ENCODE data around the gene KEAP1. TPM values are rescaled to one million over a fixed set of nuclear protein-coding genes. Genes with fewer than 3 reads are reported as not detected.

KEAP1 gene
- total RNA-seq, 1 donor from 2014 or later = 82.5 TPM

GRCh38 chr19:10439588-10439987, 63.6 kb downstream of the KEAP1 start:
- no peak overlapping the region for H3K4me3 Mint-ChIP-seq

More at GRCh38 chr19:10439588-10439987, 63.6 kb downstream of the KEAP1 start:
- DNase-seq (ENCODE audit: low read depth, low spot score) = no peak
- no peak for TF ChIP-seq CTCF (conservative IDR thresholded peaks at IDR 0.05)
- H3K27me3 Mint-ChIP-seq (ENCODE audit: low read depth) = peaks cover 20% of the 10 kb centered on the region
- no peaks in the 10 kb centered on the region for H3K9me3 Mint-ChIP-seq
- H3K27ac Mint-ChIP-seq (ENCODE audit: unreplicated experiment) = no peak overlapping the region
- no peaks in the 10 kb centered on the region for H3K36me3 Mint-ChIP-seq (ENCODE audit: low read depth)
- no peaks in the 10 kb centered on the region for H3K4me1 Mint-ChIP-seq

Small RNAs within 50 kb of the gene (microRNA-seq; reads per million reads assigned to microRNA genes)
- gene MIR1238 = not detected

Other genes starting within 250 kb of the KEAP1 start
- 0.14 and 0.23 TPM in 2 replicates for gene ICAM1, start 232.2 kb downstream of the KEAP1 start, total RNA-seq
- not detected in 2 replicates for gene ICAM4, start 216.4 kb downstream of the KEAP1 start, total RNA-seq
- not detected in 2 replicates for gene ICAM5, start 213.4 kb downstream of the KEAP1 start, total RNA-seq
- gene ZGLP1, start 193.5 kb downstream of the KEAP1 start, total RNA-seq = 10.4 and 11.3 TPM in 2 replicates
- 20.0 and 22.5 TPM in 2 replicates for gene FDX2, start 187.3 kb downstream of the KEAP1 start, total RNA-seq
- 75.9 and 78.2 TPM in 2 replicates for gene RAVER1, start 169.8 kb downstream of the KEAP1 start, total RNA-seq
- 9.7 and 10.0 TPM in 2 replicates for gene ICAM3, start 163.7 kb downstream of the KEAP1 start, total RNA-seq
- 100 and 103 TPM in 2 replicates for gene TYK2, start 122.8 kb downstream of the KEAP1 start, total RNA-seq
- 164 TPM in 2 replicates for gene CDC37, start 99.8 kb downstream of the KEAP1 start, total RNA-seq
- 1.5 and 2.1 TPM in 2 replicates for gene PDE4A, start 82.8 kb downstream of the KEAP1 start, total RNA-seq
- 0.79 and 1.1 TPM in 2 replicates for gene S1PR5, start 14.1 kb upstream of the KEAP1 start, total RNA-seq
- 53.3 and 56.7 TPM in 2 replicates for gene ATG4D, start 40.5 kb upstream of the KEAP1 start, total RNA-seq
- gene KRI1, start 62.7 kb upstream of the KEAP1 start, total RNA-seq = 41.2 and 42.5 TPM in 2 replicates
- gene CDKN2D, start 65.6 kb upstream of the KEAP1 start, total RNA-seq = 8.7 and 9.5 TPM in 2 replicates
- not detected in 2 replicates for gene AP1M2, start 84.0 kb upstream of the KEAP1 start, total RNA-seq
- 94.5 and 99.5 TPM in 2 replicates for gene SLC44A2, start 122.2 kb upstream of the KEAP1 start, total RNA-seq
- gene ILF3, start 151.0 kb upstream of the KEAP1 start, total RNA-seq = 848 and 861 TPM in 2 replicates
- 74.0 and 85.0 TPM in 2 replicates for gene QTRT1, start 198.1 kb upstream of the KEAP1 start, total RNA-seq
- 117 TPM in 2 replicates for gene DNM2, start 214.7 kb upstream of the KEAP1 start, total RNA-seq